Osteoblast (primary cell): ENCODE results near the gene IQCK. TPM values are rescaled to one million over a fixed set of nuclear protein-coding genes. Genes with fewer than 3 reads are reported as not detected.

Source experiments
- DNase-seq: peaks from one replicate; pipeline ENCODE4 v3.0.0; 2011; ENCODE audit warnings: low spot score, mixed read lengths; ENCODE audit not compliant: insufficient read length; ENCODE audit errors: missing footprints
- H2AFZ ChIP-seq: 2 replicates; pipeline ENCODE4 v1.6.0; 2011; ENCODE audit warnings: mild to moderate bottlenecking, low read length
- H3K27ac ChIP-seq: 2 replicates; pipeline ENCODE4 v1.5.1; 2011; ENCODE audit warnings: mild to moderate bottlenecking, low read depth, low read length, moderate library complexity
- H3K27me3 ChIP-seq: 2 replicates; pipeline ENCODE4 v1.6.0; 2012; ENCODE audit warnings: mild to moderate bottlenecking, control low read depth, inconsistent platforms, low read length, moderate library complexity; ENCODE audit not compliant: insufficient read depth
- H3K36me3 ChIP-seq: 2 replicates; pipeline ENCODE4 v1.5.1; 2011; ENCODE audit warnings: mild to moderate bottlenecking, low read length, control low read depth, moderate library complexity; ENCODE audit not compliant: insufficient read depth
- H3K4me1 ChIP-seq: 2 replicates; pipeline ENCODE4 v1.5.1; 2011; ENCODE audit warnings: mild to moderate bottlenecking, low read length, control low read depth, moderate library complexity; ENCODE audit not compliant: insufficient read depth
- H3K4me2 ChIP-seq: 2 replicates; pipeline ENCODE4 v1.6.0; 2011; ENCODE audit warnings: mild to moderate bottlenecking, low read length; ENCODE audit not compliant: insufficient read depth
- H3K4me3 ChIP-seq: fragments of 200-600 bp; sonication (generic); 3 replicates; pipeline ENCODE4 v1.5.1; 2012; ENCODE audit warnings: mild to moderate bottlenecking, low read length, inconsistent platforms; ENCODE audit not compliant: insufficient read depth
- H3K79me2 ChIP-seq: 2 replicates; pipeline ENCODE4 v1.6.0; 2012; ENCODE audit warnings: mild to moderate bottlenecking, low read length, control low read depth, inconsistent platforms; ENCODE audit not compliant: insufficient read depth
- H3K9me3 ChIP-seq: 2 replicates; pipeline ENCODE4 v1.5.1; 2011; ENCODE audit warnings: low read depth, low read length, control low read depth
- H4K20me1 ChIP-seq: 2 replicates; pipeline ENCODE4 v1.6.0; 2012; ENCODE audit warnings: mild to moderate bottlenecking, low read length, control low read depth; ENCODE audit not compliant: insufficient read depth
- CTCF ChIP-seq: IDR thresholded peaks from 2 replicates; pipeline ENCODE4 v1.5.1; 2011; ENCODE audit warnings: mild to moderate bottlenecking, low read depth, low read length, moderate library complexity; ENCODE audit errors: extremely low read depth
- total RNA-seq: library from RNA; depleted of rRNA; stranded (reverse); fragments of >200 nt; gene quantifications from 2 replicates; pipeline ENCODE4 v1.2.3, GENCODE V29; 2012

The IQCK gene
- total RNA-seq, 1 donor: 8.7 TPM

- Histone ChIP-seq H3K4me1 (peaks cover 10% of the 10 kb centered on the region), H2AFZ (no peak overlapping the region), H3K27ac (no peak overlapping the region), H3K9me3 (no peaks in the 10 kb centered on the region), H3K4me3 (no peak overlapping the region), H3K36me3 (no peaks in the 10 kb centered on the region), H3K4me2 (peak overlapping the region; percentile 0), H3K27me3 (no peaks in the 10 kb centered on the region), H4K20me1 (no peaks in the 10 kb centered on the region), H3K79me2 (no peaks in the 10 kb centered on the region)
- TF ChIP-seq CTCF: no peak
- DNase-seq: peak; percentile 88
These were observed 113.6 kb downstream of the IQCK start for GRCh38 chr16:19831678-19832077.

DNA sequence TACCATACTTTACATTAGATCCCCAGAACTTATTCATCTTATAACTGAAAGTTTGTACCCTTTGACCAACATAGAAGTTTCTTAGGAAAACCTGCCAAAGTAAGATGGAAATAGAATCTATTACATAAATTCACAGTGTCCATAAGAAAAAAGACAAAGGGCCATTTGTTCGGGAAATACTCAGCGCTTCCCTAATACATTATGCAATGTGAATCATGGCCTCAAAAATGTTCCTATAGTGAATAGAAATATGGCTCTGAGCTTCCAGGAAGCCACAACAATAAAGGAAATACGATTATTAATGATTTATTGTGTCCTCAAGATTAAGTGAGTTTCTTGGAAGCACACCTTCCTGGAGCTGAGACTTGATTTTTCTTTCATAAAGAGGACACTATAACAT is 115.1 kb downstream of the IQCK start:
- H3K4me2 ChIP-seq: no peak overlapping the region
- no peak overlapping the region for H3K27ac ChIP-seq
- no peaks in the 10 kb centered on the region for H3K27me3 ChIP-seq
- H3K79me2 ChIP-seq: no peaks in the 10 kb centered on the region
- H3K9me3 ChIP-seq: no peaks in the 10 kb centered on the region
- DNase-seq: no peak
- H3K4me3 ChIP-seq: no peak overlapping the region
- no peak overlapping the region for H2AFZ ChIP-seq
- H3K4me1 ChIP-seq: peaks cover 10% of the 10 kb centered on the region
- H3K36me3 ChIP-seq: no peaks in the 10 kb centered on the region
- no peak for TF ChIP-seq CTCF
- no peaks in the 10 kb centered on the region for H4K20me1 ChIP-seq

- Histone ChIP-seq H3K4me1 (peaks cover 10% of the 10 kb centered on the region), H3K79me2 (no peaks in the 10 kb centered on the region)
These were observed 115.5 kb downstream of the IQCK start for GRCh38 chr16:19833581-19833980.

GRCh38 chr16:19835196-19835595 is 117.1 kb downstream of the IQCK start:
- Histone ChIP-seq H3K4me3 (no peak overlapping the region), H4K20me1 (no peaks in the 10 kb centered on the region), H3K4me1 (peaks cover 10% of the 10 kb centered on the region), H3K9me3 (no peaks in the 10 kb centered on the region), H3K79me2 (no peaks in the 10 kb centered on the region), H3K4me2 (no peak overlapping the region), H3K27ac (no peak overlapping the region), H3K27me3 (no peaks in the 10 kb centered on the region), H2AFZ (no peak overlapping the region), H3K36me3 (no peaks in the 10 kb centered on the region)
- no peak for DNase-seq
- no peak for TF ChIP-seq CTCF

More at GRCh38 chr16:19833581-19833980, 115.5 kb downstream of the IQCK start:
- Histone ChIP-seq H4K20me1 (no peaks in the 10 kb centered on the region), H3K4me3 (no peak overlapping the region), H3K4me2 (no peak overlapping the region), H2AFZ (no peak overlapping the region), H3K27me3 (no peaks in the 10 kb centered on the region), H3K9me3 (no peaks in the 10 kb centered on the region), H3K27ac (no peak overlapping the region), H3K36me3 (no peaks in the 10 kb centered on the region)
- no peak for DNase-seq
- TF ChIP-seq CTCF: no peak
